GM18951 (cell line): ENCODE results near the gene PTPRQ.

Experiments
- POLR2A ChIP-seq: IDR thresholded peaks from 4 replicates; pipeline ENCODE4 v1.6.1; 2011; ENCODE audit warnings: mild to moderate bottlenecking; ENCODE audit not compliant: insufficient read length, insufficient read depth; ENCODE audit errors: extremely low read depth
- in situ Hi-C: fragments of 300-500 bp; cut with MboI; formaldehyde crosslinking; loops from one replicate; pipeline ENCODE4 v1.12.0; 2022; ENCODE audit warnings: low sequenced_read_pairs, mixed read lengths, inconsistent platforms; ENCODE audit not compliant: unreplicated experiment

PTPRQ gene

DNA sequence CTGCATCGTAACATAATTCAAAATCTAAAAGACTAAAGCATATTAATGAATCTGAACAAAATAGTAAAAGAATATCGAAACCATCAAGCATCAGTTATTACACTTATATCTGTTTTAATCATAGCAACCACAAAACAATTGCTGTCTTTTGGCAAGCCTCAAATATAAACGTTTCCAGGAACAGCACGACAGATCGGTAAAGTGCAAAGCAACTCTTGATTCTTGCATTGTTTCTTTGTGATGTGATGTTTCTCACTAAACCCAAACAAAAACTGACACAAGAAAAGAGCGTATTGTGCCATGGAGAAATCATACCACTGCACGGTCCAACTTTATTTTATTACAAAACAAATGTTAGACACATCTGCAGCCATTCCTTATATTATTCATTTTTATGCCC lies 254.2 kb downstream of the PTPRQ start:
- in situ Hi-C loops, result no loop called here
- TF ChIP-seq POLR2A, result no peak

DNA sequence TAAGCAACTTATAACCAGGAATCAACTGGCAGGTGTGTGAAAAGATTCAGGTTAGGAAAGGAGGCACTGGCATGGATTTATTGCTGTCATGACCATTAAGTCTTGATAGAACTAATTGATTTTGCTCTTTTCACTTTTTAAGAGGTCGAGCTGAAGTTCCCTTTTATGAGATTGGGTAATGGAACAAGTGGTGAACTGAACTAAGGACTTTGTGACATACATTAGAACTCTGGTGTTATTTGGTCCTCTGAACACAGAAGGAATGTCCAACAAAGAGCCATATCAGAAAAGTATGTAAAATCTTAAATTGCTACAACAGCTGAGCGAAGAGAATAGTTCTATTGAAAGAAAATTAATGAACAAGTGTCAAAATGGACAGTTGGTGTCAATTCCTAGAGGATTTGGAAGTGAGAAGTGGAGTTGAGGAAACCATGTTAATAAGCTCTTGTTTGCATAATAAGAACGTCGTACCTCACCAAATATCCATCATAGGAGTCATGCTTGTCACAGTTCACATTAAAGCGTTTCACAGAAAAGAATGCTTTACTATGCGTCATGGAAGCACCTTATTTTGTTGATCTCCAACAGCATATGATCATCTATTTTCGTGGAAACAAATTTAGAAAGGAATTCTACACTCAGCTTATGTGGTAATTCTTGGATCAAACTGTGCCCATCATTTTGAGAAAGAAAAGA lies 255.0 kb downstream of the PTPRQ start:
- in situ Hi-C loops, result no loop called here
- no peak for TF ChIP-seq POLR2A

DNA sequence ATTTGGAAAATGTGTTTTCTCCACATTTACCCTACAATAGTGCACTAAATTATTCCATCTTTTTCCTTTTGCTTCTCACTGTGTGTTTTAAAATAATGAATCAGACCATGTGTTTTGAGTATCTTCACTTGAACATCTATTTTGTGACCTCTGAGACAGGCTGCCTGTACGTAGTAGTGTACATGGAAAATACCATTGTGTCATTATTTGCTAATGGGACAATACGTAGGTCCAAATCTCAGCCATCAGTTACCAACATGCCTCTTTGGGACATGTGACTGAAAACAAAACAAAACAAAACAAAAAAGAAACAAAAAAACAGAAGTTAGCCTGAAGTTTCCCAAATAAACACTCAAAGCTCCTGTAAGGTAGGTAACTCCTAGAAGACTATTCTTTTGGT lies 256.3 kb downstream of the PTPRQ start:
- TF ChIP-seq POLR2A, result no peak
- in situ Hi-C loops, result no loop called here

DNA sequence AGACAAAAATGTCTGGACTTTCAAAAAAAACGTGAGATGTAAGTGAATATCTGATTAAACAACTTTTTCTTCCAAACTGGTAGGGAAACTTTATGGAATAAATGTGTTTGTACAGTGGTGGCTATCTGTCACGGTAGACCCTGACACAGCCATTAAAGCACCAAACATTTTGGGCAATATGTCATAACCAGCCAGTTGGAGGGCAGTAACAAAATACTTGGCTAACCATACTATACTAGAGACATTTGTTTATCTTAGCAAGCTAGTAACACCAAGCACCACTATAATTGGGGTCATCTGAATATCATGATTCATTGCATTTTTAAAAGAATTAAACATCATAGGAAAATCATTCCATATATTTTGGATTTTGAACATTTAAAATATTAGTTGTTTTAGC lies 257.4 kb downstream of the PTPRQ start:
- TF ChIP-seq POLR2A, result no peak
- in situ Hi-C loops, result no loop called here

DNA sequence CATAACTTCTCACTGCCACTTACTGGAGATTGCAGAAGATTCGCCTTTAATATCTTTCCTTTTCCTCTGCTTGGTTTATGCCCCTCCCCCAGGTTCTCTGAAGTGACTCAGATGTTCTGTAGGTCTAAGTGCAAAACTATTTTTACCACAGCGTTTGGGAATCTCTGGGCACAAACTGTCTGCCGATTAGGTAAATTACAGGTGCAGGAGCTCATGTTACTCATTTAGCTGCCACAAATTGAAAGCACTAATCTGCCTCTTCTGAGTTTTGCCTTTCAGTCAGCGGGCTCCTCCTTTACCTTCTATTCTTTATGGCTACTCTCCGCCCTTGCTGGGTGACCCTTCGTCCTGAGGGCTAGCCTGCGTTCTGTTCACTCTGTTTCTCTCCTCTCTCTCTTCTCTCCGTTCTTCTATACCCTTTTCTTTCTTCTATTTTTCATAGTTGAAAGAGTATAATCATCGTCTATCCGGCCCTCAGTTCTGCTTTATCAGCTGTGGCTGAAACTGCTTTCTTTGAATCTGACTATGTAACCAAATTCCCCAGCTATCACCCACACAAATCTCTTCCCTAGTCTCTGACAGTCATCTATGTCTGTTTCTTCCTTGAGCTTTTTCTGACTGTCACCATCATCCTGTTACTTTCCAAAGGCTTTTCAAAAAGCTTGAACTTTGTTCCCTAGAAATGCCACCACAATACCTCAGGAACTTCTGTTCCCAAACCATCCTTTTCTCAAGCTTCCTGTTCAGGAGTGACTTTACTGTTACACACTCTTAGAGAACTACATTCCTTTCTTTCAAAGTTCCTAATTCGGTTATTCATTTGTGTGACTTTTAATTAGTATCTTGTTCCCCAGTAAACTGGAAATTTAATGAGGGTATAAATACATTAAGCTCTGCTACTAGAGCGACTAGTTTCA lies 259.1 kb downstream of the PTPRQ start:
- in situ Hi-C loops, result no loop called here
- TF ChIP-seq POLR2A, result no peak

DNA sequence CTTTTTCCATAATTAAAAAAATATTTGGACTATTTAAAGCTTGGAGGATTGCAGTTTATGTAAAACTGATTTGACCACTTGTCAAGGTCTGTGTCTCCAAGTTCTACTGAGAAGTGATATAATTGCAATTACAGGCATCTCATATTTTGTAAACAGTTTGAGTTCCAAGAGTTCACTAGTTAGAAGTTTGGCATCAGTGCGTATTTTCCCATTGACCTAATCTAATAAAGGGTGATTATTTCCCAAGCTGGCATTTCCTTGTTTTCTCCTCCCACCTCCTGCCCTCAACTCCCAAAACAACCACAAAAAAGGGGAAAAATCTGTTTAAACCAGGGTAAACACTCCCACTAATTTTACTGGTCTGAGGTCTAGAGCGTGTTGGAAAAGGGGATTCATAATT lies 260.4 kb downstream of the PTPRQ start:
- in situ Hi-C loops, result no loop called here
- TF ChIP-seq POLR2A, result no peak

DNA sequence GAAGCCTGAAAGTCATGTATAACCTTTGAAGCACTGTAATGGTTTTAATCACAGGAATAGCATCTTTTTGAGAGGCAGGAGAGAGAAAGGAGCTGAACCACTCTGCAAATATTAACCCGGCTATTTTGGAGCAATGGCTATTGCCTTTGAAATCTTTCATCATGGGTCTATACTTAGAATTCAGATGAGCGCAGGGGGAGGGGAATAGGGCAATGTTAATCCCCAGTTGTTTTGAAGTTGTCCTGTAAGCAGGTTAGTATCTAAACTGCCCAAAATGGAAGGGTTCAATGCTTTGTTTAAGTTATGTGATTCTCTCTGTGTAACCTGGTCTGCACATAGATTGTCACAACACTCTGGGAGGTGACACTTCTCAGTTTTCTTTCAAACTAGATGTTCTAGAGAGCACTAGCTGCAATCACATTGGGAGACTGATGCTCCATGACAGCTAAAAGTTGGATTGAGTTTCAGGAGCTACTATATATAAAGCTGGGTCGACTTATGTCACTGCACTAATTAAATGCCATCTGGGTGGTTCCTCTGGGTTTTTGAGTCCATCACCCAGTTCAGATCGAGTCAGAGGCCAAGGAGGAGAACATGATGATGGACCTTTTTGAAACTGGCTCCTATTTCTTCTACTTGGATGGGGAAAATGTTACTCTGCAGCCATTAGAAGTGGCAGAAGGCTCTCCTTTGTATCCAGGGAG lies 263.2 kb downstream of the PTPRQ start, which contains the start of gene MYF6:
MYF6 (plus strand) TSS at position 509 of the 704 bp plus-strand sequence; CDS start at position 595, 86 bp downstream.
- TF ChIP-seq POLR2A, result no peak
- in situ Hi-C loops, result no loop called here

DNA sequence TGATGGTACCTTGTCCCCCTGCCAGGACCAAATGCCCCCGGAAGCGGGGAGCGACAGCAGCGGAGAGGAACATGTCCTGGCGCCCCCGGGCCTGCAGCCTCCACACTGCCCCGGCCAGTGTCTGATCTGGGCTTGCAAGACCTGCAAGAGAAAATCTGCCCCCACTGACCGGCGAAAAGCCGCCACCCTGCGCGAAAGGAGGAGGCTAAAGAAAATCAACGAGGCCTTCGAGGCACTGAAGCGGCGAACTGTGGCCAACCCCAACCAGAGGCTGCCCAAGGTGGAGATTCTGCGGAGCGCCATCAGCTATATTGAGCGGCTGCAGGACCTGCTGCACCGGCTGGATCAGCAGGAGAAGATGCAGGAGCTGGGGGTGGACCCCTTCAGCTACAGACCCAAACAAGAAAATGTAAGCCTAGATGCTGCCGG lies 263.8 kb downstream of the PTPRQ start:
- TF ChIP-seq POLR2A, result no peak
- in situ Hi-C loops, result no loop called here

DNA sequence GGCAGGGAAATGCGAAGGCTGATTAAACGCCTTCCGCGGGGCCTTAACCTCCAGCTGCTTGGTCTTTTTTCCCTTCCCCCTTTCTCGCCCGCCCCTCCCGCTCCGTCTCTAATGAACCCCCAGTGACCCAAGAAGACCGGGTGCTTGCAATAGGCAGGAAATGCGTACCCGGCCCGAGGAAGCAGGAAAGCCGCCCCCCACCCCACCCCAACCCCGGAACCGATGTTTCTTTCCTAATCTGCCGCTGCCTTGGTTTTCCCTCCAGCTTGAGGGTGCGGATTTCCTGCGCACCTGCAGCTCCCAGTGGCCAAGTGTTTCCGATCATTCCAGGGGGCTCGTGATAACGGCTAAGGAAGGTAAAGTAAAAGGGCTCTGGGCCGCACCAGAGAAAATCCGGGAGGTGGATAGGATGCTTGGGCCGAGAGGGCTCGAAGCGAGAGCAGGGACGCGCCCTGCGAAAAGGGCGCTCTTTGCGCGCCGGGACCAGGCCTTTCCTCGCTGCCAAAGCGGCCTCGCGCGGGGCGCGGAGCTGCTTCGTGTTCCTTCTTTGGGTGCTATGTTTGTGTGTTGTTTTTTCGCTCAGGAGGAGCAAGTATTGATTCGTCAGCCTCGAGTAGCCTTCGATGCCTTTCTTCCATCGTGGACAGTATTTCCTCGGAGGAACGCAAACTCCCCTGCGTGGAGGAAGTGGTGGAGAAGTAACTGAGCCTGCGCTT lies 264.4 kb downstream of the PTPRQ start:
- no peak for TF ChIP-seq POLR2A
- in situ Hi-C loops, result no loop called here

DNA sequence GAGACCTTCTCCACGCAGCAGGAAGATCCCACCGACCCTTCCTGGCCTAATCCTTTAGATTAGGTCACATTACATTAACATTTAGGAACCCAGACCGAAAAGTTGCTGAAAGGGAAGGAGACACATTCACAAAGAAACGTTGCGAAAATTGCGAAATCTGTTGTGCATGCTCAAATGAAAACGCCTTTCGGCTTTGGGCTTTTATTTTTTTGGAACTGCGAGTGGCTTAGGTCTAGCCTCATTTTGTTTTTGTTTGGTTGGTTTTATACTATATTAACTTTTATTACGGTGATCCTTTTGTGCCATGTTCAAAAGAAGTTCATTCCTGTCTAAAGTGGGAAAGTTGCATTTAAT lies 264.9 kb downstream of the PTPRQ start:
- in situ Hi-C loops, result no loop called here
- TF ChIP-seq POLR2A, result no peak

DNA sequence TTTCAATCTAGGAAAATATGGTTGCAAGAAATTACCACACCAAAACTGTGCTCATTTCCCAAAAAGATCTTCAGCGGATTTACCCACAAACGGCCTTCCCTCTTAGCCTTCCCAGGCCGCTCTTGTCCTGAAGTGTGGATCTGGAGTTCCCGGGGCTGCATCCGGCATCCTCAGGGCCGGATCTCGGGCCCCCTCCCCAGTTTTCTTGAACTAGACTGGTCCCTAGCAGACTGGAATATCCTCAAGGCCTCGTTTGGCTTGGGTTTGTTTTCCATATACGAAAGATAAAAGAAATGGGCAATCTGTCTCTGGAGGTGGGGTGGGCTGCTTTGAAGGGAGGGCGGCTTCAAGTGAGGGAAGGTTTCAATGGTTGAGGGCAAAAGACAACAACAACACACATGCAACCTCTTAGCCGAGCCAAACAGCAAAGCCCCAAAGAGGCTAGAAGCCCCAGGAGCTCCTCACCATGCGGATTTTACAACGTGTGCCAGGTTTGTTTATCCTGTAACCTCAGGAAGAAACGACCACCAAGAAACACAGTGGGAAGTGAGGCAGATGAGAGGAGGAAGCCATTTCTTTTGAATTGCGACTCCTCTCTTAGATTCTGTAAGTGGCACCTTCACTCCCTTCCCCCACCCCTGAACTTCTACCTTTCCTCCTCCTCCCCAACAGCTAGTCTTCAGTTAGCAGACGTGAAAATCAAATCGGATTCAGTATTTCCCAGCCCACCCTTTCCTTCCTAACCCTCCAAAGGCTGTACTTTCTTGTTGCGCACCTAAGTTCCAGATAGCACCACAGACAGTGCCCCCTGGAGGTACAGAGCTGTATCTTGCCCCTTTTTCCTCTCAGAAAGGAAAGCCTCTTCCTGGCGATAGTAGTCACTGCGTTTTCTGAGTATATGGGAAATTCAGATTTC lies 266.0 kb downstream of the PTPRQ start:
- no peak for TF ChIP-seq POLR2A
- in situ Hi-C loops, result no loop called here
